K562 (cell line): ENCODE data around the gene MPG. TPM values are rescaled to one million over a fixed set of nuclear protein-coding genes. Genes with fewer than 3 reads are reported as not detected.

Experiments used
- ATAC-seq: fragments of 200-7000 bp; cut with Tn5 transposase; 3 replicates; pipeline ENCODE4 v1.9.1; 2020; ENCODE audit warnings: moderate library complexity
- BruUV-seq: library from RNA; stranded (reverse); fragments of 400-500 nt; replicated peaks from 2 replicates; lab custom pipeline; 2021; lab: Mats Ljungman, UMichigan
- CTCF ChIA-PET: fragments of 300-600 bp; formaldehyde crosslinking; extraction: SDS; loops from one replicate; lab custom pipeline; 2021; ENCODE audit warnings: low intra/inter-chr PET ratio; lab: Yijun Ruan, JAX
- POLR2A ChIA-PET: fragments of 300-600, 350-650 bp; sonication (Branson Sonifier 250); formaldehyde crosslinking; extraction: SDS; loops from one replicate; lab custom pipeline; 2021; ENCODE audit warnings: antibody characterized with exemption, inconsistent platforms; lab: Yijun Ruan, JAX
- DNase-seq, 4 experiments: peaks; one replicate each; pipeline versions ENCODE4 v3.0.0 to v3.0.0-alpha.2; 2011 to 2018; ENCODE audit warnings: low spot score in 3 of 4, mixed read lengths in 3 of 4; ENCODE audit errors: extremely low read depth in 1 of 4
- FAIRE-seq: peaks from 2 replicates; lab custom pipeline; 2011; peaks lifted over from hg19 to GRCh38; lab: Jason Lieb, UNC
- H2AFZ ChIP-seq: 2 replicates; pipeline ENCODE4 v1.6.0; 2011; ENCODE audit warnings: low read depth, low read length, control low read depth, inconsistent platforms
- H3K27ac ChIP-seq: fragments of 200-600 bp; 3 replicates; pipeline ENCODE4 v1.8.0; 2011; ENCODE audit warnings: low read depth, mild to moderate bottlenecking, control low read depth, inconsistent platforms, low read length, moderate library complexity, mixed read lengths; ENCODE audit errors: extremely low read depth
- H3K27me3 ChIP-seq, 2 experiments: fragments of 300-600 bp in 1 of 2; 2 replicates in 1 of 2; 3 replicates in 1 of 2; pipeline versions ENCODE4 v1.6.0 to v1.8.0; 2011; ENCODE audit warnings: inconsistent platforms in 2 of 2, low read length in 2 of 2, mild to moderate bottlenecking in 1 of 2, mixed read lengths in 1 of 2, moderate library complexity in 1 of 2; ENCODE audit not compliant: control insufficient read depth in 2 of 2, insufficient read depth in 2 of 2
- H3K36me3 ChIP-seq: fragments of 300-600 bp; 3 replicates; pipeline ENCODE4 v1.8.0; 2011; ENCODE audit warnings: mild to moderate bottlenecking, low read length, inconsistent platforms; ENCODE audit not compliant: control insufficient read depth, insufficient read depth
- H3K4me1 ChIP-seq, 2 experiments: fragments of 200-600 bp in 1 of 2; replicated peaks in 1 of 2; 2 replicates in 1 of 2; 3 replicates in 1 of 2; pipeline versions ENCODE4 v1.5.1 to v1.8.0; 2011; ENCODE audit warnings: inconsistent platforms in 2 of 2, low read length in 2 of 2, mild to moderate bottlenecking in 1 of 2, mixed read lengths in 1 of 2, moderate library complexity in 1 of 2; ENCODE audit not compliant: control insufficient read depth in 2 of 2, insufficient read depth in 2 of 2
- H3K4me2 ChIP-seq: 2 replicates; pipeline ENCODE4 v1.6.1; 2011; ENCODE audit warnings: low read length, control low read depth, inconsistent platforms, mixed read lengths; ENCODE audit not compliant: insufficient read depth
- H3K4me3 ChIP-seq: fragments of 200-600 bp; sonication (generic), shearing (Covaris generic); 2 replicates; pipeline ENCODE4 v1.5.1; 2016; ENCODE audit warnings: control low read depth, inconsistent platforms
- H3K79me2 ChIP-seq: fragments of 200-600 bp; 3 replicates; pipeline ENCODE4 v1.8.0; 2011; ENCODE audit warnings: low read length, inconsistent platforms; ENCODE audit not compliant: control insufficient read depth, insufficient read depth
- H3K9ac ChIP-seq, 2 experiments: 2 replicates each; pipeline versions ENCODE4 v1.6.0 to v1.6.1; 2011; ENCODE audit warnings: low read depth in 2 of 2, low read length in 2 of 2, control low read depth in 1 of 2, inconsistent platforms in 1 of 2, mild to moderate bottlenecking in 1 of 2, mixed read lengths in 1 of 2; ENCODE audit not compliant: insufficient read depth in 1 of 2
- H3K9me1 ChIP-seq: one replicate; pipeline ENCODE4 v1.6.0; 2011; ENCODE audit warnings: inconsistent platforms, mild to moderate bottlenecking, low read length, moderate library complexity; ENCODE audit not compliant: control insufficient read depth, insufficient read depth
- H3K9me3 ChIP-seq: replicated peaks from 2 replicates; pipeline ENCODE4 v1.5.1; 2011; ENCODE audit warnings: low read depth, low read length, inconsistent platforms; ENCODE audit not compliant: control insufficient read depth, insufficient read depth
- H4K20me1 ChIP-seq: replicated peaks from 2 replicates; pipeline ENCODE4 v1.6.1; 2011; ENCODE audit warnings: low read length, inconsistent platforms, mixed read lengths; ENCODE audit not compliant: control insufficient read depth, insufficient read depth
- EP300 ChIP-seq: IDR thresholded peaks from 2 replicates; pipeline ENCODE4 v1.6.1; 2012; ENCODE audit warnings: low read length, improper control_type of control experiment
- PCBP2 ChIP-seq: fragments of 200-400 bp; formaldehyde crosslinking; IDR thresholded peaks from 2 replicates; pipeline ENCODE4 v1.6.1; 2018; ENCODE audit warnings: low read length, low read depth, mild to moderate bottlenecking, moderate library complexity; ENCODE audit not compliant: poor library complexity, severe bottlenecking
- WGBS: fragments of 100-300 bp; shearing (Covaris generic); methylation state at CpG from one replicate; pipeline ENCODE4 v1.1.6; 2016; ENCODE audit warnings: low coverage, mixed read lengths; ENCODE audit not compliant: insufficient coverage; ENCODE audit errors: missing lambda C conversion rate; 5-methylcytosine and 5-hydroxymethylcytosine counted together
- in situ Hi-C: fragments of 300-500 bp; cut with MboI; formaldehyde crosslinking; loops from 4 replicates; pipeline ENCODE4 v1.15.0; 2018; ENCODE audit warnings: inconsistent platforms, mixed read lengths
- intact Hi-C: fragments of 100-400 bp; cut with micrococcal nuclease; formaldehyde crosslinking; loops from 2 replicates; pipeline ENCODE4 v1.14.2; 2022
- polyA plus RNA-seq, 8 experiments: library from polyadenylated mRNA; depleted of rRNA in 4 of 8; stranded (reverse) in 5 of 8; unstranded in 3 of 8; fragments of >200 nt; fragmentation: Nextera tagmentation in 2 of 8; fragmentation: Illumina TruSeq in 1 of 8; extraction: Ambion mirVana in 2 of 8; extraction: Trizol in 1 of 8; gene quantifications; 2 replicates each; pipeline versions ENCODE4 v1.2.1 to v1.2.3, GENCODE V29; 2011 to 2014; ENCODE audit warnings: inconsistent platforms in 1 of 8, missing spikeins in 1 of 8
- total RNA-seq, 7 experiments: library from RNA; depleted of rRNA in 6 of 7; stranded (reverse); fragments of >200 nt in 6 of 7; fragmentation: Illumina TruSeq in 2 of 7; extraction: Trizol in 2 of 7; gene quantifications; 2 replicates each; pipeline versions ENCODE4 v1.2.1 to v1.2.3, GENCODE V29; 2011 to 2021; ENCODE audit warnings: low replicate concordance in 1 of 7
- TF ChIP-seq, protein P1 (sequence below): fragments of 250-450 bp; sonication (Bioruptor Pico); IDR thresholded peaks from 2 replicates; pipeline ENCODE4 v1.4.0; 2020
- TF ChIP-seq, protein P2 (sequence below), 2 experiments: fragments of 450-650 bp; IDR thresholded peaks; 2 replicates each; pipeline ENCODE4 v1.6.1; 2018; ENCODE audit warnings: mild to moderate bottlenecking in 2 of 2, low read depth in 1 of 2; ENCODE audit not compliant: partially characterized antibody in 2 of 2
- TF ChIP-seq, protein P3 (sequence below): fragments of 450-650 bp; conservative IDR thresholded peaks from 2 replicates; pipeline ENCODE4 v1.6.1; 2016; ENCODE audit warnings: missing genetic modification characterization, low read depth, mild to moderate bottlenecking, control low read depth, missing compliant biosample characterization

MPG gene
- total and polyA plus RNA-seq, 9 of the 15 experiments (the other 6 are each of a cell fraction or from before 2014, with no cell fraction given) = 0.42 to 226 (median 36.2) TPM

DNA sequence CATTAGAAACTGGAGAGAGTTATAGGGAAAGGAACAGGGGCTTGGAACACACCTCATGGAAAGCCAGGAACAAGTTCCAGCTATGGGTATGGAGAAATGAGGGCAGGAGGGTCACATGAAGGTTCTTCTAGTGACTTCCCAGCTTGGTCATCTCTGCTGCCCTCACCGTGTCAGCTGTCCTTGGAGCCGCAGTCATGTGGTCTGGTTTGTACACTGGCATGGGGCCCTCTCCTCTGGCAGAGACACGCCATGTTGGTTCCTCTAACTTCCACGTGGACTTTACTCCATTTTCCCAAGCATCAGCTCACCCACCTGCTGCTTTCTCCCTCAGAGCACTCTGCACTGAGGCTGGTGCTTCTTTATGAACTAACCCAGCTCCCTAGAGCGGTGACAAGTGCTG lies 26.3 kb downstream of the MPG start:
- DNase-seq (no peak), ATAC-seq (no peak), FAIRE-seq (no peak)
- Histone ChIP-seq H3K9me1 (no peaks in the 10 kb centered on the region), H3K4me2 (peak overlapping the region; percentile 69), H3K4me1 (peaks cover 29 to 59% of the 10 kb centered on the region in 2 experiments; a peak in 4 of 5 replicates), H3K36me3 (peaks cover 44% of the 10 kb centered on the region; the same call in 2 of the 3 replicates), H3K9ac (peak overlapping the region; percentile 55 to 81; a peak in 3 of 4 replicates), H3K4me3 (no peak overlapping the region), H3K27me3 (no peaks in the 10 kb centered on the region), H3K79me2 (peaks cover 7% of the 10 kb centered on the region; the same call in 1 of the 3 replicates), H3K27ac (peak overlapping the region; percentile 71), H4K20me1 (no peaks in the 10 kb centered on the region), H3K9me3 (no peaks in the 10 kb centered on the region), H2AFZ (no peak overlapping the region)
- CTCF ChIA-PET = interaction anchor here (0.9 kb wide), 1 partner anchor 77 kb away, joined by 5 read pairs; no protein-coding TSS in a partner anchor
- POLR2A ChIA-PET = interaction anchor here (0.9 to 1.4 kb wide), 2 partner anchors 8 to 29 kb away, joined by 3 to 4 read pairs; no protein-coding TSS in a partner anchor
- intact Hi-C loops = no loop called here
- TF ChIP-seq, protein P1, sequence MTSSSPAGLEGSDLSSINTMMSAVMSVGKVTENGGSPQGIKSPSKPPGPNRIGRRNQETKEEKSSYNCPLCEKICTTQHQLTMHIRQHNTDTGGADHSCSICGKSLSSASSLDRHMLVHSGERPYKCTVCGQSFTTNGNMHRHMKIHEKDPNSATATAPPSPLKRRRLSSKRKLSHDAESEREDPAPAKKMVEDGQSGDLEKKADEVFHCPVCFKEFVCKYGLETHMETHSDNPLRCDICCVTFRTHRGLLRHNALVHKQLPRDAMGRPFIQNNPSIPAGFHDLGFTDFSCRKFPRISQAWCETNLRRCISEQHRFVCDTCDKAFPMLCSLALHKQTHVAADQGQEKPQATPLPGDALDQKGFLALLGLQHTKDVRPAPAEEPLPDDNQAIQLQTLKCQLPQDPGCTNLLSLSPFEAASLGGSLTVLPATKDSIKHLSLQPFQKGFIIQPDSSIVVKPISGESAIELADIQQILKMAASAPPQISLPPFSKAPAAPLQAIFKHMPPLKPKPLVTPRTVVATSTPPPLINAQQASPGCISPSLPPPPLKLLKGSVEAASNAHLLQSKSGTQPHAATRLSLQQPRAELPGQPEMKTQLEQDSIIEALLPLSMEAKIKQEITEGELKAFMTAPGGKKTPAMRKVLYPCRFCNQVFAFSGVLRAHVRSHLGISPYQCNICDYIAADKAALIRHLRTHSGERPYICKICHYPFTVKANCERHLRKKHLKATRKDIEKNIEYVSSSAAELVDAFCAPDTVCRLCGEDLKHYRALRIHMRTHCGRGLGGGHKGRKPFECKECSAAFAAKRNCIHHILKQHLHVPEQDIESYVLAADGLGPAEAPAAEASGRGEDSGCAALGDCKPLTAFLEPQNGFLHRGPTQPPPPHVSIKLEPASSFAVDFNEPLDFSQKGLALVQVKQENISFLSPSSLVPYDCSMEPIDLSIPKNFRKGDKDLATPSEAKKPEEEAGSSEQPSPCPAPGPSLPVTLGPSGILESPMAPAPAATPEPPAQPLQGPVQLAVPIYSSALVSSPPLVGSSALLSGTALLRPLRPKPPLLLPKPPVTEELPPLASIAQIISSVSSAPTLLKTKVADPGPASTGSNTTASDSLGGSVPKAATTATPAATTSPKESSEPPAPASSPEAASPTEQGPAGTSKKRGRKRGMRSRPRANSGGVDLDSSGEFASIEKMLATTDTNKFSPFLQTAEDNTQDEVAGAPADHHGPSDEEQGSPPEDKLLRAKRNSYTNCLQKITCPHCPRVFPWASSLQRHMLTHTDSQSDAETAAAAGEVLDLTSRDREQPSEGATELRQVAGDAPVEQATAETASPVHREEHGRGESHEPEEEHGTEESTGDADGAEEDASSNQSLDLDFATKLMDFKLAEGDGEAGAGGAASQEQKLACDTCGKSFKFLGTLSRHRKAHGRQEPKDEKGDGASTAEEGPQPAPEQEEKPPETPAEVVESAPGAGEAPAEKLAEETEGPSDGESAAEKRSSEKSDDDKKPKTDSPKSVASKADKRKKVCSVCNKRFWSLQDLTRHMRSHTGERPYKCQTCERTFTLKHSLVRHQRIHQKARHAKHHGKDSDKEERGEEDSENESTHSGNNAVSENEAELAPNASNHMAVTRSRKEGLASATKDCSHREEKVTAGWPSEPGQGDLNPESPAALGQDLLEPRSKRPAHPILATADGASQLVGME (CRISPR knock-in tag) = no peak
- no peak for TF ChIP-seq EP300
- TF ChIP-seq, protein P2, sequence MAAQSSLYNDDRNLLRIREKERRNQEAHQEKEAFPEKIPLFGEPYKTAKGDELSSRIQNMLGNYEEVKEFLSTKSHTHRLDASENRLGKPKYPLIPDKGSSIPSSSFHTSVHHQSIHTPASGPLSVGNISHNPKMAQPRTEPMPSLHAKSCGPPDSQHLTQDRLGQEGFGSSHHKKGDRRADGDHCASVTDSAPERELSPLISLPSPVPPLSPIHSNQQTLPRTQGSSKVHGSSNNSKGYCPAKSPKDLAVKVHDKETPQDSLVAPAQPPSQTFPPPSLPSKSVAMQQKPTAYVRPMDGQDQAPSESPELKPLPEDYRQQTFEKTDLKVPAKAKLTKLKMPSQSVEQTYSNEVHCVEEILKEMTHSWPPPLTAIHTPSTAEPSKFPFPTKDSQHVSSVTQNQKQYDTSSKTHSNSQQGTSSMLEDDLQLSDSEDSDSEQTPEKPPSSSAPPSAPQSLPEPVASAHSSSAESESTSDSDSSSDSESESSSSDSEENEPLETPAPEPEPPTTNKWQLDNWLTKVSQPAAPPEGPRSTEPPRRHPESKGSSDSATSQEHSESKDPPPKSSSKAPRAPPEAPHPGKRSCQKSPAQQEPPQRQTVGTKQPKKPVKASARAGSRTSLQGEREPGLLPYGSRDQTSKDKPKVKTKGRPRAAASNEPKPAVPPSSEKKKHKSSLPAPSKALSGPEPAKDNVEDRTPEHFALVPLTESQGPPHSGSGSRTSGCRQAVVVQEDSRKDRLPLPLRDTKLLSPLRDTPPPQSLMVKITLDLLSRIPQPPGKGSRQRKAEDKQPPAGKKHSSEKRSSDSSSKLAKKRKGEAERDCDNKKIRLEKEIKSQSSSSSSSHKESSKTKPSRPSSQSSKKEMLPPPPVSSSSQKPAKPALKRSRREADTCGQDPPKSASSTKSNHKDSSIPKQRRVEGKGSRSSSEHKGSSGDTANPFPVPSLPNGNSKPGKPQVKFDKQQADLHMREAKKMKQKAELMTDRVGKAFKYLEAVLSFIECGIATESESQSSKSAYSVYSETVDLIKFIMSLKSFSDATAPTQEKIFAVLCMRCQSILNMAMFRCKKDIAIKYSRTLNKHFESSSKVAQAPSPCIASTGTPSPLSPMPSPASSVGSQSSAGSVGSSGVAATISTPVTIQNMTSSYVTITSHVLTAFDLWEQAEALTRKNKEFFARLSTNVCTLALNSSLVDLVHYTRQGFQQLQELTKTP (IDR thresholded peaks at IDR 0.05; ENCODE audit: low read depth in 1 of 2, partially characterized antibody in 2 of 2) = no peak
- no peak for TF ChIP-seq PCBP2
- TF ChIP-seq, protein P3, sequence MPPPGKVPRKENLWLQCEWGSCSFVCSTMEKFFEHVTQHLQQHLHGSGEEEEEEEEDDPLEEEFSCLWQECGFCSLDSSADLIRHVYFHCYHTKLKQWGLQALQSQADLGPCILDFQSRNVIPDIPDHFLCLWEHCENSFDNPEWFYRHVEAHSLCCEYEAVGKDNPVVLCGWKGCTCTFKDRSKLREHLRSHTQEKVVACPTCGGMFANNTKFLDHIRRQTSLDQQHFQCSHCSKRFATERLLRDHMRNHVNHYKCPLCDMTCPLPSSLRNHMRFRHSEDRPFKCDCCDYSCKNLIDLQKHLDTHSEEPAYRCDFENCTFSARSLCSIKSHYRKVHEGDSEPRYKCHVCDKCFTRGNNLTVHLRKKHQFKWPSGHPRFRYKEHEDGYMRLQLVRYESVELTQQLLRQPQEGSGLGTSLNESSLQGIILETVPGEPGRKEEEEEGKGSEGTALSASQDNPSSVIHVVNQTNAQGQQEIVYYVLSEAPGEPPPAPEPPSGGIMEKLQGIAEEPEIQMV (tag) = no peak
- 69% methylated on average over 5 of the region's 5 CpGs for WGBS
- BruUV-seq = no TSS peak
- in situ Hi-C loops = no loop called here
